Spleen (tissue), 11 donors: ENCODE measurements around the gene CTTNBP2NL. TPM values are rescaled to one million over a fixed set of nuclear protein-coding genes. Genes with fewer than 3 reads are reported as not detected.

ENCODE experiments used
- DNase-seq: peaks from one replicate; pipeline ENCODE4 v3.0.0-alpha.2; 2020
- H3K27ac ChIP-seq, 8 donors: fragments of 200-600 bp; sonication (generic) in 7 of 8; 1 replicate in 4 of 8; 2 replicates in 4 of 8; pipeline versions ENCODE4 v1.5.0 to v1.8.0; 2016 to 2021; ENCODE audit warnings: inconsistent platforms in 4 of 8, mild to moderate bottlenecking in 4 of 8, moderate library complexity in 1 of 8
- H3K27me3 ChIP-seq, 7 donors: fragments of 200-600 bp; sonication (generic) in 6 of 7; replicated peaks in 1 of 7; 1 replicate in 4 of 7; 2 replicates in 3 of 7; pipeline versions ENCODE4 v1.5.0 to v1.8.0; 2016 to 2021; ENCODE audit warnings: inconsistent platforms in 3 of 7, mild to moderate bottlenecking in 1 of 7
- H3K36me3 ChIP-seq, 6 donors: fragments of 200-600 bp; sonication (generic) in 5 of 6; 1 replicate in 4 of 6; 2 replicates in 2 of 6; pipeline versions ENCODE4 v1.5.0 to v1.8.0; 2016 to 2021; ENCODE audit warnings: inconsistent platforms in 2 of 6
- H3K4me1 ChIP-seq, 6 donors: fragments of 200-600 bp; sonication (generic) in 5 of 6; 1 replicate in 3 of 6; 2 replicates in 3 of 6; pipeline versions ENCODE4 v1.5.0 to v1.8.0; 2016 to 2021; ENCODE audit warnings: inconsistent platforms in 3 of 6
- H3K4me3 ChIP-seq, 8 donors: fragments of 200-600 bp; sonication (generic) in 7 of 8; 1 replicate in 4 of 8; 2 replicates in 4 of 8; pipeline versions ENCODE4 v1.5.0 to v1.8.0; 2016 to 2021; ENCODE audit warnings: inconsistent platforms in 4 of 8, mild to moderate bottlenecking in 4 of 8, moderate library complexity in 2 of 8
- H3K9me3 ChIP-seq, 8 donors: fragments of 200-600 bp; sonication (generic) in 7 of 8; 1 replicate in 4 of 8; 2 replicates in 4 of 8; pipeline versions ENCODE4 v1.5.0 to v1.8.0; 2016 to 2021; ENCODE audit warnings: inconsistent platforms in 4 of 8
- POLR2A ChIP-seq, 3 donors: fragments of 450-650 bp; IDR thresholded peaks; one replicate each; pipeline ENCODE4 v1.5.1; 2017; ENCODE audit warnings: antibody characterized with exemption in 3 of 3, mild to moderate bottlenecking in 1 of 3
- POLR2AphosphoS5 ChIP-seq, 3 donors: sonication (generic); formaldehyde crosslinking; IDR thresholded peaks; one replicate each; pipeline ENCODE4 v1.5.1; 2017; ENCODE audit warnings: antibody characterized with exemption in 3 of 3
- WGBS, 5 donors: extraction: QIAGEN DNeasy Blood & Tissue Kit in 3 of 5; methylation state at CpG; one replicate each; pipeline versions ENCODE4 v1.1.5 to v1.1.7; 2013 to 2018; 5-methylcytosine and 5-hydroxymethylcytosine counted together
- intact Hi-C: fragments of 100-400 bp; cut with DNase I; formaldehyde crosslinking; loops from one replicate; pipeline ENCODE4 v1.15.0; 2023; ENCODE audit warnings: low total_unique reads
- polyA plus RNA-seq, 3 donors: library from polyadenylated mRNA; stranded (reverse); fragments of 200-250 nt; gene quantifications; one replicate each; pipeline ENCODE4 v1.2.1, GENCODE V29; 2013
- total RNA-seq, 7 donors: library from RNA; depleted of rRNA in 3 of 7; stranded (reverse); fragments of >200 nt in 3 of 7; fragmentation: NEBNext Ultra II Directional in 4 of 7; extraction: Animal tissue kit (Norgen Biotek cat#: 25700) in 4 of 7; gene quantifications; one replicate each; pipeline versions ENCODE4 v1.1.0 to v1.2.1, GENCODE V29; 2016 to 2021
- TF ChIP-seq, protein P1 (sequence below), 11 experiments: fragments of 200-600 bp in 7 of 11; fragments of 450-650 bp in 4 of 11; sonication (generic) in 4 of 11; IDR thresholded peaks in 8 of 11; conservative IDR thresholded peaks in 3 of 11; 1 replicate in 7 of 11; 2 replicates in 4 of 11; pipeline versions ENCODE4 v1.4.0 to v1.8.0; 2016 to 2021; ENCODE audit warnings: antibody characterized with exemption in 11 of 11, inconsistent platforms in 4 of 11, mild to moderate bottlenecking in 1 of 11
- donor health status: healthy with polysubstance abuse.
- donor health status: DM: no; HTN: no; CAD: no; lungs with moderate emphysema.
- donor health status: DM: no; HTN: no; CAD: no.
- donor health status: Bipolar disorder and iron deficiency.
- donor health status: healthy.
- donor health status: DM: no; HTN: no; CAD: no.
- donor health status: DM: yes; HTN: yes; CAD: no.

The CTTNBP2NL gene
- total and polyA plus RNA-seq, 10 donors = 1.9 to 48.1 (median 24.0) TPM

DNA sequence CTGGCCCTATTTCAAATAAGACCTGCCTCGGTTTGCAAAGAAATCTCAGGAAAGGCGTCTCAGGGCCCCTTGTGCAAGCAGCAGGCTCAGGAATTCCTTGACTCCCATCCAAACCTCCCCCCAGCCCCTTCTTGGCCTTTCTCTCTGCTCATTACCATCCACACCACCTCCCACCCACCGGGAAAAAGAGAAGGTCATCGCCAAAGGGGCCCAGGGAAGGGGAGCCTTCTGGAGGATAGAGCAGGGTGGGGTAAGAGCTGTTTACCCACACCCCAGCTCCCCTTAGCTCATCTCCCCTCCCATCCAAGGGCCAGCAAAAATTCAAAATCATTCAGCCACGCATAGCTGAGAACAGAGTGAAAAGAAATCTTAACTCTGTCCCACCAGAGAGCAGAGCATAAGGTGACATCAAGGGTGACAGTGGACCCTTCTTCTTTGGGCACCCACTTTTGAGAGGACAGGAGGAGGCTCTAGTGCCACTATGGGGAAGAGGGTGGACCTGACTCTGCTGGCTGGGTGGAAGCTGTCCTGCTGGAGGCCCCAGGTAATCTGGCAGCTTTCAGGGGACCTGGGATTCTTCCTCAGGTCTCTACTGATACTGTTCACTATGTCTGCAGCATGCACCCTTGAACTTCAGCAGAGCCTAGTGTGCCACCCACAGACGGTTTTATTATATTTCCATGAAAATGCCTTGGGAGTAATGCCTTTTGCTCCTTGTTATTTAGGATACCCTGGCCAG is 108.8 kb downstream of the CTTNBP2NL start:
- H3K27me3 ChIP-seq = peaks cover 0 to 99% (median 45%) of the 10 kb centered on the region in 7 donors
- no peaks in the 10 kb centered on the region for H3K9me3 ChIP-seq
- H3K36me3 ChIP-seq = no peaks in the 10 kb centered on the region
- peaks cover 7 to 44% (median 36%) of the 10 kb centered on the region in 6 donors for H3K4me1 ChIP-seq
- H3K27ac ChIP-seq = no peak overlapping the region
- TF ChIP-seq, protein P1, sequence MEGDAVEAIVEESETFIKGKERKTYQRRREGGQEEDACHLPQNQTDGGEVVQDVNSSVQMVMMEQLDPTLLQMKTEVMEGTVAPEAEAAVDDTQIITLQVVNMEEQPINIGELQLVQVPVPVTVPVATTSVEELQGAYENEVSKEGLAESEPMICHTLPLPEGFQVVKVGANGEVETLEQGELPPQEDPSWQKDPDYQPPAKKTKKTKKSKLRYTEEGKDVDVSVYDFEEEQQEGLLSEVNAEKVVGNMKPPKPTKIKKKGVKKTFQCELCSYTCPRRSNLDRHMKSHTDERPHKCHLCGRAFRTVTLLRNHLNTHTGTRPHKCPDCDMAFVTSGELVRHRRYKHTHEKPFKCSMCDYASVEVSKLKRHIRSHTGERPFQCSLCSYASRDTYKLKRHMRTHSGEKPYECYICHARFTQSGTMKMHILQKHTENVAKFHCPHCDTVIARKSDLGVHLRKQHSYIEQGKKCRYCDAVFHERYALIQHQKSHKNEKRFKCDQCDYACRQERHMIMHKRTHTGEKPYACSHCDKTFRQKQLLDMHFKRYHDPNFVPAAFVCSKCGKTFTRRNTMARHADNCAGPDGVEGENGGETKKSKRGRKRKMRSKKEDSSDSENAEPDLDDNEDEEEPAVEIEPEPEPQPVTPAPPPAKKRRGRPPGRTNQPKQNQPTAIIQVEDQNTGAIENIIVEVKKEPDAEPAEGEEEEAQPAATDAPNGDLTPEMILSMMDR (IDR thresholded peaks at IDR 0.05 in 8 of 11, conservative IDR thresholded peaks at IDR 0.05 in 3 of 11) = no peak
- TF ChIP-seq POLR2AphosphoS5 (IDR thresholded peaks at IDR 0.05) = no peak
- no peak for TF ChIP-seq POLR2A (IDR thresholded peaks at IDR 0.05)
- 58 to 76% (median 71%) methylated on average over 6 of the region's 6 CpGs for WGBS, 5 donors
- intact Hi-C loops = loop anchor here (5.0 kb wide), 1 partner anchor 202 kb away; the partner anchor contains the start of gene RHOC
- no peak for DNase-seq
- no peak overlapping the region for H3K4me3 ChIP-seq

- TF ChIP-seq POLR2A (IDR thresholded peaks at IDR 0.05) = no peak
- TF ChIP-seq POLR2AphosphoS5 (IDR thresholded peaks at IDR 0.05) = no peak
- DNase-seq = no peak
- Histone ChIP-seq H3K9me3 (no peaks in the 10 kb centered on the region), H3K4me1 (peaks cover 7 to 44% (median 36%) of the 10 kb centered on the region in 6 donors), H3K27ac (no peak overlapping the region), H3K36me3 (no peaks in the 10 kb centered on the region), H3K27me3 (peaks cover 0 to 100% (median 45%) of the 10 kb centered on the region in 7 donors), H3K4me3 (no peak overlapping the region)
- WGBS, 5 donors = 68 to 82% (median 75%) methylated on average over 1 of the region's 1 CpG
- intact Hi-C loops = loop anchor here (5.0 kb wide), 1 partner anchor 202 kb away; the partner anchor contains the start of gene RHOC
Measured at GRCh38 chr1:112505400-112505785, 109.4 kb downstream of the CTTNBP2NL start.

DNA sequence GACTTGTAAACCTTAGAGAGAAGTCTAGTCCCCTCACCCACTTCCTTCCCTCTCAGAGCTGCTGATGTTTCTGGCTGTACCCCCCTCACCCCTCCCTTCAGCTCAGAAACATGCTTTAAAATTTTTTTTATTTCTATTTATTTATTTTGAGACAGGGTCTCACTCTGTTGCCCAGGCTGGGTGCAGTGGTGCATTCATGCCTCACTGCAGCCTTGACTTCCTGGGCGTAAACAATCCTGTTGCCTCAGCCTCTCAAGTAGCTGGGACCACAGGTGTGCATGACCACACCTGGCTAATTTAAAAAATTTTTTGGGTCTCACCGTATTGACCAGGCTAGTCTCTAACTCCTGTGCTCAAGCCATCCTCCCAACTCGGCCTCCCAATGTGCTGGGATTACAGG is 109.9 kb downstream of the CTTNBP2NL start:
- 52 to 79% (median 75%) methylated on average over 3 of the region's 3 CpGs for WGBS, 5 donors
- intact Hi-C loops = loop anchor here (5.0 kb wide), 1 partner anchor 201 kb away; the partner anchor contains the start of gene RHOC
- no peak overlapping the region for H3K4me3 ChIP-seq
- peaks cover 7 to 44% (median 36%) of the 10 kb centered on the region in 6 donors for H3K4me1 ChIP-seq
- no peaks in the 10 kb centered on the region for H3K9me3 ChIP-seq
- H3K27me3 ChIP-seq = peaks cover 0 to 95% (median 45%) of the 10 kb centered on the region in 7 donors
- no peak overlapping the region for H3K27ac ChIP-seq
- no peak for TF ChIP-seq POLR2A (IDR thresholded peaks at IDR 0.05)
- no peak for TF ChIP-seq POLR2AphosphoS5 (IDR thresholded peaks at IDR 0.05)
- TF ChIP-seq, protein P1 (IDR thresholded peaks at IDR 0.05 in 8 of 11, conservative IDR thresholded peaks at IDR 0.05 in 3 of 11) = no peak
- H3K36me3 ChIP-seq = no peaks in the 10 kb centered on the region
- no peak for DNase-seq

- no peaks in the 10 kb centered on the region for H3K36me3 ChIP-seq
- TF ChIP-seq POLR2AphosphoS5 (IDR thresholded peaks at IDR 0.05) = no peak
- TF ChIP-seq, protein P1 (IDR thresholded peaks at IDR 0.05 in 8 of 11, conservative IDR thresholded peaks at IDR 0.05 in 3 of 11) = no peak
- no peak for TF ChIP-seq POLR2A (IDR thresholded peaks at IDR 0.05)
- intact Hi-C loops = loop anchor here (5.0 kb wide), 1 partner anchor 201 kb away; the partner anchor contains the start of gene RHOC
Measured at GRCh38 chr1:112506306-112506705, 110.3 kb downstream of the CTTNBP2NL start.

More at GRCh38 chr1:112506306-112506705, 110.3 kb downstream of the CTTNBP2NL start:
- Histone ChIP-seq H3K4me3 (no peak overlapping the region), H3K9me3 (no peaks in the 10 kb centered on the region), H3K27me3 (peaks cover 0 to 91% (median 44%) of the 10 kb centered on the region in 7 donors), H3K4me1 (peaks cover 7 to 42% (median 34%) of the 10 kb centered on the region in 6 donors), H3K27ac (no peak overlapping the region)
- 88 to 100% (median 93%) methylated on average over 2 of the region's 2 CpGs for WGBS, 5 donors
- DNase-seq = no peak
